ENCODE data around the gene IL5. TPM values are rescaled to one million over a fixed set of nuclear protein-coding genes. Genes with fewer than 3 reads are reported as not detected.

Gene IL5
- total and polyA plus RNA-seq, 4 experiments from 2014 or later: not detected

- DNase-seq: peak in 1 of 5 donors; percentile 38
- H3K4me3 ChIP-seq (ENCODE audit: low read length in 2 of 2): no peak overlapping the region
- Mint-ChIP-seq H3K4me1 (peaks cover 26 to 62% (median 44%) of the 10 kb centered on the region in 4 donors), H3K4me3 (peak overlapping the region in 2 of 8 donors; percentile 5), H3K9me3 (no peaks in the 10 kb centered on the region), H3K27ac (peak overlapping the region; percentile 79 to 97 (median 85)), H3K27me3 (peaks cover 0 to 2% of the 10 kb centered on the region in 2 donors), H3K36me3 (peaks cover 0 to 4% of the 10 kb centered on the region in 2 donors)
- ChIA-PET CTCF (ENCODE audit: partially characterized antibody) (interaction anchor here (1.0 to 13.3 kb wide), 24 partner anchors 11 to 321 kb away, joined by 3 to 543 read pairs (median 14); partner anchors contain the start of gene IRF1), POLR2A (ENCODE audit: partially characterized antibody) (interaction anchor here (0.9 to 31.1 kb wide), 7 partner anchors 11 to 130 kb away, joined by 3 to 1580 read pairs (median 114); partner anchors contain the start of genes IRF1 and SLC22A5)
- intact Hi-C loops (cut with micrococcal nuclease): loop anchor here (2.0 kb wide), 1 partner anchor 321 kb away; no protein-coding TSS in a partner anchor
- H3K27me3 ChIP-seq (ENCODE audit: insufficient read depth, low read length): no peaks in the 10 kb centered on the region
- no peaks in the 10 kb centered on the region for H3K36me3 ChIP-seq (ENCODE audit: insufficient read depth, low read length)
- no peaks in the 10 kb centered on the region for H3K9me3 ChIP-seq (ENCODE audit: control insufficient read depth in 1 of 2, low read length in 2 of 2)
- H3K4me1 ChIP-seq (ENCODE audit: insufficient read depth, low read length): peaks cover 55% of the 10 kb centered on the region
- H3K27ac ChIP-seq (ENCODE audit: low read depth, low read length): peak overlapping the region; percentile 6
Measured at GRCh38 chr5:132499440-132500243, 43.7 kb downstream of the IL5 start.

GRCh38 chr5:132498686-132499271 lies 44.5 kb downstream of the IL5 start:
- no peaks in the 10 kb centered on the region for H3K9me3 Mint-ChIP-seq
- peak overlapping the region; percentile 81 to 97 (median 85) for H3K27ac Mint-ChIP-seq
- Histone ChIP-seq H3K27ac (ENCODE audit: low read depth, low read length) (peak overlapping the region; percentile 99), H3K9me3 (ENCODE audit: control insufficient read depth in 1 of 2, low read length in 2 of 2) (no peaks in the 10 kb centered on the region), H3K4me3 (ENCODE audit: low read length in 2 of 2) (no peak overlapping the region), H3K4me1 (ENCODE audit: insufficient read depth, low read length) (peaks cover 63% of the 10 kb centered on the region), H3K36me3 (ENCODE audit: insufficient read depth, low read length) (no peaks in the 10 kb centered on the region), H3K27me3 (ENCODE audit: insufficient read depth, low read length) (no peaks in the 10 kb centered on the region)
- ChIA-PET POLR2A (ENCODE audit: partially characterized antibody) (interaction anchor here (0.9 to 35.0 kb wide), 11 partner anchors 10 to 130 kb away, joined by 3 to 1580 read pairs (median 114); partner anchors contain the start of genes IRF1 and SLC22A5), CTCF (ENCODE audit: partially characterized antibody) (interaction anchor here (0.8 to 13.3 kb wide), 14 partner anchors 10 to 322 kb away, joined by 3 to 543 read pairs (median 28); partner anchors contain the start of gene IRF1)
- intact Hi-C loops (cut with micrococcal nuclease): no loop called here
- H3K4me1 Mint-ChIP-seq: peaks cover 35 to 71% (median 52%) of the 10 kb centered on the region in 4 donors
- no peak for DNase-seq
- H3K36me3 Mint-ChIP-seq: peaks cover 0 to 4% of the 10 kb centered on the region in 2 donors
- H3K4me3 Mint-ChIP-seq: peak overlapping the region in 2 of 8 donors; percentile 5 to 42
- peaks cover 0 to 1% of the 10 kb centered on the region in 2 donors for H3K27me3 Mint-ChIP-seq

GRCh38 chr5:132498152-132498551 lies 45.2 kb downstream of the IL5 start:
- peak overlapping the region in 5 of 8 donors; percentile 92 to 99 (median 96) for H3K4me3 Mint-ChIP-seq
- H3K27ac Mint-ChIP-seq: peak overlapping the region; percentile 94 to 99 (median 97)
- H3K36me3 ChIP-seq (ENCODE audit: insufficient read depth, low read length): no peaks in the 10 kb centered on the region

GRCh38 chr5:132497488-132497997 lies 45.8 kb downstream of the IL5 start:
- intact Hi-C loops (cut with micrococcal nuclease): no loop called here
- DNase-seq: peak in 1 of 5 donors; percentile 44
- Histone ChIP-seq H3K4me3 (ENCODE audit: low read length in 2 of 2) (peak overlapping the region; percentile 59 to 61), H3K27me3 (ENCODE audit: insufficient read depth, low read length) (no peaks in the 10 kb centered on the region), H3K36me3 (ENCODE audit: insufficient read depth, low read length) (no peaks in the 10 kb centered on the region), H3K9me3 (ENCODE audit: control insufficient read depth in 1 of 2, low read length in 2 of 2) (no peaks in the 10 kb centered on the region), H3K27ac (ENCODE audit: low read depth, low read length) (peak overlapping the region; percentile 99), H3K4me1 (ENCODE audit: insufficient read depth, low read length) (peaks cover 76% of the 10 kb centered on the region)
- Mint-ChIP-seq H3K9me3 (no peaks in the 10 kb centered on the region), H3K27me3 (no peaks in the 10 kb centered on the region), H3K4me3 (peak overlapping the region; percentile 92 to 99 (median 96)), H3K36me3 (peaks cover 0 to 4% of the 10 kb centered on the region in 2 donors), H3K4me1 (peaks cover 37 to 83% (median 62%) of the 10 kb centered on the region in 4 donors), H3K27ac (peak overlapping the region; percentile 94 to 99 (median 97))
- CTCF ChIA-PET (ENCODE audit: partially characterized antibody): interaction anchor here (1.2 to 13.3 kb wide), 12 partner anchors 9 to 240 kb away, joined by 3 to 543 read pairs (median 22); partner anchors contain the start of genes IRF1 and KIF3A
- POLR2A ChIA-PET (ENCODE audit: partially characterized antibody): interaction anchor here (0.8 to 35.0 kb wide), 13 partner anchors 8 to 128 kb away, joined by 3 to 1580 read pairs (median 58); partner anchors contain the start of genes IRF1 and SLC22A5

More at GRCh38 chr5:132498152-132498551, 45.2 kb downstream of the IL5 start:
- H3K9me3 Mint-ChIP-seq: no peaks in the 10 kb centered on the region
- no peaks in the 10 kb centered on the region for H3K27me3 ChIP-seq (ENCODE audit: insufficient read depth, low read length)
- peaks cover 37 to 77% (median 58%) of the 10 kb centered on the region in 4 donors for H3K4me1 Mint-ChIP-seq
- ChIA-PET POLR2A (ENCODE audit: partially characterized antibody) (interaction anchor here (0.8 to 35.0 kb wide), 10 partner anchors 9 to 129 kb away, joined by 3 to 1580 read pairs (median 132); partner anchors contain the start of genes IRF1 and SLC22A5), CTCF (ENCODE audit: partially characterized antibody) (interaction anchor here (0.6 to 13.3 kb wide), 10 partner anchors 9 to 557 kb away, joined by 3 to 543 read pairs (median 37); partner anchors contain the start of gene IRF1)
- H3K4me1 ChIP-seq (ENCODE audit: insufficient read depth, low read length): peaks cover 69% of the 10 kb centered on the region
- intact Hi-C loops (cut with micrococcal nuclease): no loop called here
- H3K36me3 Mint-ChIP-seq: peaks cover 0 to 4% of the 10 kb centered on the region in 2 donors
- H3K27me3 Mint-ChIP-seq: no peaks in the 10 kb centered on the region
- peak overlapping the region; percentile 99 for H3K27ac ChIP-seq (ENCODE audit: low read depth, low read length)
- H3K9me3 ChIP-seq (ENCODE audit: control insufficient read depth in 1 of 2, low read length in 2 of 2): no peaks in the 10 kb centered on the region
- peak in 1 of 5 donors; percentile 42 for DNase-seq
- H3K4me3 ChIP-seq (ENCODE audit: low read length in 2 of 2): no peak overlapping the region

- Histone ChIP-seq H3K27me3 (ENCODE audit: insufficient read depth, low read length) (no peaks in the 10 kb centered on the region), H3K36me3 (ENCODE audit: insufficient read depth, low read length) (no peaks in the 10 kb centered on the region), H3K27ac (ENCODE audit: low read depth, low read length) (peak overlapping the region; percentile 99), H3K4me1 (ENCODE audit: insufficient read depth, low read length) (peaks cover 82% of the 10 kb centered on the region), H3K9me3 (ENCODE audit: control insufficient read depth in 1 of 2, low read length in 2 of 2) (no peaks in the 10 kb centered on the region), H3K4me3 (ENCODE audit: low read length in 2 of 2) (peak overlapping the region; percentile 59 to 61)
- peak in 4 of 5 donors; percentile 14 to 75 (median 47) for DNase-seq
- Mint-ChIP-seq H3K4me3 (peak overlapping the region; percentile 93 to 99 (median 96)), H3K36me3 (peaks cover 0 to 4% of the 10 kb centered on the region in 2 donors), H3K4me1 (peaks cover 42 to 90% (median 68%) of the 10 kb centered on the region in 4 donors), H3K9me3 (no peaks in the 10 kb centered on the region), H3K27ac (peak overlapping the region; percentile 95 to 99 (median 98)), H3K27me3 (no peaks in the 10 kb centered on the region)
- POLR2A ChIA-PET (ENCODE audit: partially characterized antibody): interaction anchor here (1.0 to 35.0 kb wide), 19 partner anchors 8 to 555 kb away, joined by 3 to 1580 read pairs (median 24); partner anchors contain the start of genes HSPA4, IRF1, KIF3A and RAD50
- CTCF ChIA-PET (ENCODE audit: partially characterized antibody): interaction anchor here (0.8 to 13.3 kb wide), 18 partner anchors 9 to 258 kb away, joined by 3 to 543 read pairs (median 6); partner anchors contain the start of gene KIF3A
- intact Hi-C loops (cut with micrococcal nuclease): loop anchor here (1.0 kb wide), 1 partner anchor 78 kb away; no protein-coding TSS in a partner anchor
Measured at GRCh38 chr5:132496631-132497487, 46.5 kb downstream of the IL5 start.
